GM18508 (cell line): Measurements from ENCODE around the gene WFDC1.

Experiments used
- ATAC-seq: cut with Tn5 transposase; IDR thresholded peaks from one replicate; pipeline ENCODE4 v1.9.1; 2021; ENCODE audit warnings: moderate number of reproducible peaks; ENCODE audit not compliant: insufficient read depth, unreplicated experiment

WFDC1 gene

GRCh38 chr16:84348386-84348888 lies 53.8 kb downstream of the WFDC1 start:
- no peak for ATAC-seq

GRCh38 chr16:84349862-84350684 lies 55.4 kb downstream of the WFDC1 start:
- ATAC-seq = no peak

DNA sequence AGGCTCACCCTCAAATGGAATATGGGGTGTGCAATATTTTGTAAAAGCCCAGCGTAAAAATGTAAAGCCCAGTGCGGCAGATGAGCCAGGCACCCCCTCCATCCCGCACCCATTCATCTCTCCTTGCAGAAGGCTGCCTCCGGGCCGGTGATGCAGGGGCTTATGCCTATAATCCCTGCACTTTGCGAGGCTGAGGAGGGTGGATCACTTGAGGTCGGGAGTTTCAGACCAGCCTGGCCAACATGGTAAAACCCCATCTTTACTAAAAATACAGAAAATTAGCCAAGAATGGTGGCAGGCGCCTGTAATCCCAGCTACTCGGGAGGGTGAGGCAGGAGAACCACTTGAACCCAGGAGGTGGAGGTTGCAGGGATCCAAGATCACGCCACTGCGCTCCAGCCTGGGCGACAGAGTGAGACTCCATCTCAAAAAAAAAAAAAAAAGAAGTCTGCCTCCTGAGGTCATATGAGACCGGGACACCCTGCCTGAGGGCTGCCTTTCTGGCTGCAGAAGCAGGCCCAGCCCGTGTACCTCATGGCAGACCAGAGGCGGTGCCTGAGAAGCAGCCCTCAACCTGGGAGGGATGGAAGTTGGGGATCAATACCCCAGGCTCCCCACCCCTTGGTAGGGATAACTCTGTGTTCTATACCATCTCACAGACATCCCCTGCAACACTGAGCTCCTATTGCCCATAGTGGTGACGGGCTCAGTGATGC lies 56.2 kb downstream of the WFDC1 start:
- no peak for ATAC-seq

- no peak for ATAC-seq
Measured at GRCh38 chr16:84351630-84352029, 57.0 kb downstream of the WFDC1 start.

DNA sequence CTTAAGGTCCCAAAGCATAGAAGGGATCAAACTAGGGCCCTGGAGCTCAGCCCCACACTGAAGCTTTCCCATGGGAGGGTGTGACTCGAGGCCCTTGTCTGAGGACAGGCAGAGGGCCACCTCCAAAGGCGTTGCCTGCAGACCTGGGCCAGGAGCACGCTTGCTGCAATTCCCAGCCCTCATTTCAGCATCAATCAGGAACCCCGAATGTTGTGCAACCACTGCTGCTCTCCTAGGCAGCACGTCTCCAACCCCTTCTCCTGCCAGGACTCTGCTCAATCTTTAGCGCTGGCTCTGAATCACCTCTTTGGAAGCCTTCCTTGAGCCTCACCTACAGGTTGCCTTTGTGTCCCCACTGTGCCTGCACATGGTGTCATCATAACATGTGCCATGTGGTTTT lies 59.6 kb downstream of the WFDC1 start:
- ATAC-seq = no peak

GRCh38 chr16:84355149-84355548 lies 60.5 kb downstream of the WFDC1 start:
- ATAC-seq = no peak

GRCh38 chr16:84356176-84356575 lies 61.5 kb downstream of the WFDC1 start:
- ATAC-seq = no peak

DNA sequence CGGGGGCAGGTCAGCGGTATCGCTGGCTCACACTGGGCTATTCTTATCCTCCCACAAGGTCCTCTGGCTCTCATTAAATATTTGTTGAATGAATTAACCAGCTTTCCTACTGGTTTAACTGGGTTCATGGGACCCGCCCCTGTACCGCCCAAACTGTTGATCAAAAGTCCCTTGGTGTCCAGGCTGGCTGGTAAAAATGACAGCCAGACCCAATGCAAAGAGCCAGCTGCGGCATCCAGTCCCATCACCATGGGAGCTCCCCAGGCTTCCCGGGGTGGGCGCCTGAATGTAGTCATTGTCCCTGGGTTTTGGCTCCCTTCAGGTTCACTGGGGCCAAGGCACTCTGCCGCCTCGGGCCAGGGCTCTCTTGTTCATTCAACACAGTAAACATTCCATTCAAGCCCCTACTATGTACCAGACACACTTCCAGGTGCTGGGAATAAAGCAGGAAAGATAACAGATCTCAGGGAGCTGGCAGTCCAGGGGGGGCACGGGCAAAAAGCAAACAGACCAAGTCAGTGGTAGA lies 62.0 kb downstream of the WFDC1 start:
- no peak for ATAC-seq

DNA sequence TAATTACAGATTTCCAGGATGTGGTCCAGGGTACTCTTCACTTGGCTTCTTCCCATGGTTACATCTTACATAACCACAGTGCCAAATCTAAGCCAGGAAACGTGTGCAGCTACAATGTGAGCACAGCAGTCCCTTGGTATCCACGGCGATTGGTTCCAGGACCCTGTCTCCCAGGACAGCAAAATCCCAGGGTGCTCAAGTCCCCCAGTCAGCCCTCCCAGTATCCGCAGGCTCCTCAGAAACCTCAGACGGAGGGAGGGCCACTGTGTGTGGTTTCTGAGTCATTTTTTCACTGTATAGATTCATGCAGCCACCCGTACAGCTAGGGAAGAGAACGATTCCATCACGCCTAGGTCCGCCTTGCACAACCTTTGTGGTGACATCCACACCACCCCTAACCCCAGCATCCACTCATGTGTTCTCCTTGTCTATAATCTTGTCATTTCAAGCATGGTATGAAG lies 62.5 kb downstream of the WFDC1 start:
- no peak for ATAC-seq

DNA sequence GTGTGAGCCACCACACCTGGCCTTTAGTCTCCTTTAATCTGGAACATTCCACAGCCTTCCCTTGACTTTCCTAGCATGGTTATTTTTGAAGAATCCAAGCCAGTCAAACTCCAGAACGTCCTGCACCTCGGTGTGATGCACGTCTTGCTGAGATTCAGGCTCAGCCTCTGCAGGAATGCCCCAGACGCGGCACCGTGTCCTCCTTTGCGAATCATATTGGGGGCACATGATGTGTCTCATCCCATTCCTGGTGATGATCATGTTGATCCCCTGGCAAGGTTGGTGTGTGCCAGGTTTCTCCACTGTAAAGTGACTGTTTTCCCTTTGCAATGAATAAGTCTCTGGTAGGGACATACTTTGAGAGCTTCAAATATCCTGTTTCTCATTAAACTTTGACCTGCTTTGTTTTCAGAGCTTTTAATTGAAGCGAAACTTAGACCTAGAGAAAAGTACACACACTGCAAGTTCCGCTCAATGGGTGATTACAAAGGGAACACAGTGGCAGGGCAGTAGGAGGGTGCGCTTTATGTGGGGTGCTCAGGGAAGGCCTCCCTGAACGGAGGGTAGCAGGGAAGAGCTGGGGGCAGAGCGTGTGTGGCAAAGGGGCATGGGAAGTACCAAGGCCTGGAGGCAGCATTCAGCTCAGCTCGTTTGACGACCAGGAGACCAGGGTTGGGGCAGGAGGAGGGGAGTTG lies 64.1 kb downstream of the WFDC1 start:
- no peak for ATAC-seq

DNA sequence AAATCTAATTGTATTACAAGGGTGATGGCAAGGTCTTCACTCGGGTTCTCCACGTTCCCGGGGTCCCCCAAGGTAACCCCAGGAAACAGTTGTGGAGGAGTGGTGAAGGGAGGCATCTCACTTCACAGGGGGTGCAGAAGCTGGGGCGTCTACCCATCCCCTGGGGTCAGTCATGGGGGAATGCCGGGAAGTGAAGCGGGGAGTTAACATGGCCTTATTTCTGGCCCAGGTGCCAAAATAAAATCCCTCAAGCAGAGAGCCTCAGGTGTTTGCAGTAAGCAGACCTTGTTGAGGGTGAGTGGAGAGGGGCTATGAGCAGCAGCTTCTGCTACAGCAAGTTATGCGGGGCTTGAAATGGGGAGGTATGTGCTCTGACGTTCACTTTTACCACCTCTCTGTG lies 64.6 kb downstream of the WFDC1 start:
- no peak for ATAC-seq

DNA sequence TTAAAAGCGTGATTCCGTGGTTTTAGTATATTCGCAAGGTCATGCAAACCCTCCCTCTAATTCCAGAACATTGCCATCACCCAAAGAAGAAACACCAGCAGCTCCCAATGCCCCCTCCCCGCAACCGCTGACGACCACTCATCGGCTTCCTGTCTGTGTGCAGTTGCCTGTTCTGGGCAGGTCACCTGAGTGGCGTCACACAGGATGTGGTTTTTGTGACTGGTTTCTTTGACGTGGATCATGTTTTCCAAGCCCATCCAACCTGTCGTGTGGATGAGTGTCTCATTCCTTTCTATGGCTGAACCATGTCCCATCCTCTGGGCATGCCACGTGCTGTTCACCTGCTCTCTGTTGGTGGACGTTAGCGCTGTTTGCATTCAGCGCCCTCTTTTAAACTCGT lies 65.5 kb downstream of the WFDC1 start:
- ATAC-seq = no peak

- no peak for ATAC-seq
Measured at GRCh38 chr16:84360748-84361147, 66.1 kb downstream of the WFDC1 start.

DNA sequence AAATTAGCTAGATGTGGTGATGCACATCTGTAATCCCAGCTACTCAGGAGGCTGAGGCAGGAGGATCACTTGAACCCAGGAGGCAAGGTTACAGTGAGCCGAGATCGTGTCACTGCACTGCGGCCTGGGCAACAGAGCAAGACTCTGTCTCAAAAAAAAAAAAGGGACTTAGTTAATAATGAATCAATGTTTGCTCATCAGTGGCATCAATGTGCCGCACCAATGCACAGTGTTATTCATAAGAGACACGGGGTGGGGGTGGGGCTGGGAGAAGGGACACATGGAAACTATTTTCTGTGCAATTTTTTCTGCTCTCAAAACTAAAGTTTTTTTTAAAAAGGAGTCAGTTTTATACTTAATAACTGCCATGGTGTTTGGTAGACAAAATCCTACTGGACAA lies 66.9 kb downstream of the WFDC1 start:
- ATAC-seq = no peak

- ATAC-seq = no peak
Measured at GRCh38 chr16:84362471-84362941, 67.8 kb downstream of the WFDC1 start.

GRCh38 chr16:84366208-84366607 lies 71.5 kb downstream of the WFDC1 start:
- ATAC-seq = no peak

- no peak for ATAC-seq
Measured at GRCh38 chr16:84367297-84367680, 72.6 kb downstream of the WFDC1 start.

- ATAC-seq = no peak
Measured at GRCh38 chr16:84367750-84368307, 73.2 kb downstream of the WFDC1 start.

GRCh38 chr16:84368308-84368996 lies 73.8 kb downstream of the WFDC1 start, which contains the start of gene ATP2C2:
Gene ATP2C2 (plus strand): TSS chr16:84368538. CDS start chr16:84368616, 78 bp downstream.
- ATAC-seq = no peak

GRCh38 chr16:84369105-84369504 lies 74.4 kb downstream of the WFDC1 start:
- no peak for ATAC-seq
